Keratinocyte (primary cell): Measurements from ENCODE around the gene SLIT3. TPM values are rescaled to one million over a fixed set of nuclear protein-coding genes. Genes with fewer than 3 reads are reported as not detected.

Experiments
- DNase-seq: peaks from one replicate; pipeline ENCODE4 v3.0.0-alpha.2; 2011; ENCODE audit warnings: low read depth, missing footprints, low spot score
- FAIRE-seq: peaks from 2 replicates; lab custom pipeline; 2011; peaks lifted over from hg19 to GRCh38; lab: Jason Lieb, UNC
- H2AFZ ChIP-seq: 2 replicates; pipeline ENCODE4 v1.6.0; 2012; ENCODE audit warnings: low read length, control low read depth, inconsistent platforms; ENCODE audit not compliant: control insufficient read depth
- H3K27ac ChIP-seq: 2 replicates; pipeline ENCODE4 v1.5.1; 2011; ENCODE audit warnings: low read length; ENCODE audit not compliant: control insufficient read depth, insufficient read depth
- H3K27me3 ChIP-seq: 3 replicates; pipeline ENCODE4 v1.6.0; 2011; ENCODE audit warnings: low read length; ENCODE audit not compliant: control insufficient read depth, insufficient read depth; ENCODE audit errors: extremely low read depth
- H3K36me3 ChIP-seq, 2 experiments: 2 replicates in 1 of 2; 3 replicates in 1 of 2; pipeline ENCODE4 v1.5.1; 2011; ENCODE audit warnings: low read length in 2 of 2, mild to moderate bottlenecking in 1 of 2; ENCODE audit not compliant: control insufficient read depth in 2 of 2, insufficient read depth in 2 of 2; ENCODE audit errors: extremely low read depth in 1 of 2
- H3K4me1 ChIP-seq: 3 replicates; pipeline ENCODE4 v1.5.1; 2011; ENCODE audit warnings: low read length; ENCODE audit not compliant: control insufficient read depth, insufficient read depth; ENCODE audit errors: extremely low read depth
- H3K4me2 ChIP-seq: 3 replicates; pipeline ENCODE4 v1.6.0; 2011; ENCODE audit warnings: low read depth, low read length; ENCODE audit not compliant: control insufficient read depth, insufficient read depth; ENCODE audit errors: extremely low read depth
- H3K4me3 ChIP-seq, 3 experiments: fragments of 200-600 bp in 1 of 3; sonication (generic) in 1 of 3; 2 replicates in 2 of 3; 3 replicates in 1 of 3; pipeline ENCODE4 v1.5.1; 2011 to 2016; ENCODE audit warnings: low read length in 3 of 3, mild to moderate bottlenecking in 3 of 3, control low read depth in 2 of 3, inconsistent platforms in 1 of 3, low read depth in 1 of 3, mixed read lengths in 1 of 3, mixed run types in 1 of 3, moderate library complexity in 1 of 3; ENCODE audit not compliant: control insufficient read depth in 2 of 3, insufficient read depth in 2 of 3; ENCODE audit errors: extremely low read depth in 1 of 3
- H3K79me2 ChIP-seq: 2 replicates; pipeline ENCODE4 v1.6.0; 2012; ENCODE audit warnings: low read length; ENCODE audit not compliant: control insufficient read depth, insufficient read depth
- H3K9ac ChIP-seq: 3 replicates; pipeline ENCODE4 v1.6.0; 2011; ENCODE audit warnings: low read length; ENCODE audit not compliant: control insufficient read depth, insufficient read depth; ENCODE audit errors: extremely low read depth
- H3K9me1 ChIP-seq: 3 replicates; pipeline ENCODE4 v1.6.0; 2011; ENCODE audit warnings: low read length; ENCODE audit not compliant: control insufficient read depth, insufficient read depth; ENCODE audit errors: extremely low read depth
- H3K9me3 ChIP-seq: 2 replicates; pipeline ENCODE4 v1.5.1; 2012; ENCODE audit warnings: low read depth, low read length; ENCODE audit not compliant: control insufficient read depth
- H4K20me1 ChIP-seq: 3 replicates; pipeline ENCODE4 v1.6.0; 2011; ENCODE audit warnings: low read length; ENCODE audit not compliant: control insufficient read depth, insufficient read depth; ENCODE audit errors: extremely low read depth
- EZH2 ChIP-seq: IDR thresholded peaks from one replicate; pipeline ENCODE4 v1.6.1; 2012; ENCODE audit warnings: inconsistent platforms, mild to moderate bottlenecking, low read length, moderate library complexity
- dilution Hi-C: fragments of 300-500 bp; cut with MboI; formaldehyde crosslinking; loops from one replicate; pipeline ENCODE4 v1.7.0; 2020; ENCODE audit warnings: low sequenced_read_pairs; ENCODE audit not compliant: extremely low pct_ligation_motif_present
- polyA plus RNA-seq, 5 experiments: library from polyadenylated mRNA; depleted of rRNA in 3 of 5; stranded (reverse) in 3 of 5; stranded (forward) in 1 of 5; unstranded in 1 of 5; fragments of >200 nt; gene quantifications; 1 replicate in 1 of 5; 2 replicates in 3 of 5; 3 replicates in 1 of 5; pipeline versions ENCODE4 v1.2.1 to v1.2.3, GENCODE V29; 2011 to 2012; ENCODE audit warnings: missing spikeins in 2 of 5, low read depth in 1 of 5, low replicate concordance in 1 of 5
- TF ChIP-seq, protein P1 (sequence below), 3 experiments: IDR thresholded peaks in 1 of 3; conservative IDR thresholded peaks in 1 of 3; optimal IDR thresholded peaks in 1 of 3; 2 replicates in 2 of 3; 3 replicates in 1 of 3; pipeline versions ENCODE3 to v1.5.1; 2011; ENCODE audit warnings: low read length in 3 of 3, mild to moderate bottlenecking in 3 of 3, moderate library complexity in 2 of 3, control low read depth in 1 of 3, inconsistent platforms in 1 of 3; ENCODE audit not compliant: insufficient read depth in 2 of 3; ENCODE audit errors: extremely low read depth in 1 of 3

Gene SLIT3
- polyA plus RNA-seq, 1 donor (not counting 4 experiments of a cell fraction or from before 2014, with no cell fraction given), result 2.4 TPM

DNA sequence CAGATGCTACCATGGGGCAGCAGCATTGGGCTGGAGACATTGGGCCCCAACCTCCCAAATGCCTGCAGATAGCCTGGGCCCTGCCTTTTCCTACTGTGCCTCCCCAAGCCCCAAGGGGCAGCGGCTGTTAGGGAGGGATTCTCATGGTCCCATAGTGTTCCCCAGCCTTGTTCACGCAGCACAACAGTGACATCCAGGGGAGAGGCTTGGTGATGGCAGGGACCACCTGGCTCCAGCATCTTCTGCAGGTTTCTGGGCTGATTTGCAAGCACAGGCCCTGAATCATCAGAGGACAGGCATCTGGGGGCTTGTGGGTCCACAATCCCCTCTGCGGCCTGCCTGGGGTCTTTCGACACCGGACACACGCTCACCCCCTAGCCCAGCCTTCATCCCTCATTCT is 354.6 kb downstream of the SLIT3 start:
- dilution Hi-C loops, result no loop called here
- no peak overlapping the region for H3K4me3 ChIP-seq

DNA sequence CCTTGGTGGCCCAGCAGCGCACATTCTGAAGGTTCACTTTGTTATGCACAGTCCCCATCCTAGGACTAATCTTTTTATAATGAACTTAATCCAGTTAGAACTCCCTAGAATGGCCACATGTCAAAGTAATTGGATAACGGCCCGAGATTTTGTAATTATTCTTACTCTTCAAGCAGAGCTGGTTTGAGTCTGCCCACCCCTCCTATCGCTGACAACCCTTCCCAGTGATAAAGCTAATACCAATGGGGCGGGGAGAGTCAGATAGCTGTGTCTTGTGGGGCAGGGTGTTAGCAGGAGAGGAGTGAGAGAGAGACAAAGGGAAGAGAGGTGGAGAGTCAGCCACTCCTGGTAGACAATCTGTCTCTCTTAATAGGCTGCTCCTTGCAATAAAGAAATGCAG is 356.9 kb downstream of the SLIT3 start:
- Histone ChIP-seq H3K4me3 (no peak overlapping the region), H3K79me2 (no peaks in the 10 kb centered on the region), H3K9ac (no peak overlapping the region), H3K9me3 (no peaks in the 10 kb centered on the region), H3K4me2 (no peak overlapping the region), H3K36me3 (no peaks in the 10 kb centered on the region), H3K9me1 (no peaks in the 10 kb centered on the region), H3K27ac (no peak overlapping the region), H3K27me3 (no peaks in the 10 kb centered on the region), H3K4me1 (no peaks in the 10 kb centered on the region), H4K20me1 (no peaks in the 10 kb centered on the region), H2AFZ (no peak overlapping the region)
- dilution Hi-C loops, result no loop called here
- no peak for DNase-seq
- FAIRE-seq, result no peak
- TF ChIP-seq EZH2, result no peak
- TF ChIP-seq, protein P1, sequence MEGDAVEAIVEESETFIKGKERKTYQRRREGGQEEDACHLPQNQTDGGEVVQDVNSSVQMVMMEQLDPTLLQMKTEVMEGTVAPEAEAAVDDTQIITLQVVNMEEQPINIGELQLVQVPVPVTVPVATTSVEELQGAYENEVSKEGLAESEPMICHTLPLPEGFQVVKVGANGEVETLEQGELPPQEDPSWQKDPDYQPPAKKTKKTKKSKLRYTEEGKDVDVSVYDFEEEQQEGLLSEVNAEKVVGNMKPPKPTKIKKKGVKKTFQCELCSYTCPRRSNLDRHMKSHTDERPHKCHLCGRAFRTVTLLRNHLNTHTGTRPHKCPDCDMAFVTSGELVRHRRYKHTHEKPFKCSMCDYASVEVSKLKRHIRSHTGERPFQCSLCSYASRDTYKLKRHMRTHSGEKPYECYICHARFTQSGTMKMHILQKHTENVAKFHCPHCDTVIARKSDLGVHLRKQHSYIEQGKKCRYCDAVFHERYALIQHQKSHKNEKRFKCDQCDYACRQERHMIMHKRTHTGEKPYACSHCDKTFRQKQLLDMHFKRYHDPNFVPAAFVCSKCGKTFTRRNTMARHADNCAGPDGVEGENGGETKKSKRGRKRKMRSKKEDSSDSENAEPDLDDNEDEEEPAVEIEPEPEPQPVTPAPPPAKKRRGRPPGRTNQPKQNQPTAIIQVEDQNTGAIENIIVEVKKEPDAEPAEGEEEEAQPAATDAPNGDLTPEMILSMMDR (optimal IDR thresholded peaks at IDR 0.05 in 1 of 3, IDR thresholded peaks at IDR 0.05 in 1 of 3, conservative IDR thresholded peaks at IDR 0.05 in 1 of 3; ENCODE audit: extremely low read depth in 1 of 3, insufficient read depth in 2 of 3, low read length in 3 of 3), result no peak

More for the DNA sequence above, 354.6 kb downstream of the SLIT3 start:
- TF ChIP-seq, protein P1 (optimal IDR thresholded peaks at IDR 0.05 in 1 of 3, IDR thresholded peaks at IDR 0.05 in 1 of 3, conservative IDR thresholded peaks at IDR 0.05 in 1 of 3; ENCODE audit: extremely low read depth in 1 of 3, insufficient read depth in 2 of 3, low read length in 3 of 3), result peak in 2 of 3 experiments; percentile 15 to 30
- no peak for TF ChIP-seq EZH2
- Histone ChIP-seq H3K27ac (no peak overlapping the region), H4K20me1 (no peaks in the 10 kb centered on the region), H3K79me2 (no peaks in the 10 kb centered on the region), H3K27me3 (no peaks in the 10 kb centered on the region), H3K4me2 (no peak overlapping the region), H3K9ac (no peak overlapping the region), H3K4me1 (no peaks in the 10 kb centered on the region), H2AFZ (no peak overlapping the region), H3K9me3 (no peaks in the 10 kb centered on the region), H3K9me1 (no peaks in the 10 kb centered on the region), H3K36me3 (no peaks in the 10 kb centered on the region)
- DNase-seq (no peak), FAIRE-seq (no peak)
